Thoracic aorta (tissue), 2 donors: ENCODE measurements around the gene HMCES. TPM values are rescaled to one million over a fixed set of nuclear protein-coding genes. Genes with fewer than 3 reads are reported as not detected.

Source experiments
- ATAC-seq: fragments of 150-250 bp; one replicate; pipeline ENCODE4 v1.8.0; 2017; ENCODE audit warnings: low read depth; ENCODE audit not compliant: insufficient number of reproducible peaks, low FRiP score
- DNase-seq: peaks from one replicate; pipeline ENCODE4 v3.0.0-alpha.2; 2020; ENCODE audit warnings: low spot score
- H3K27ac ChIP-seq, 2 donors: fragments of 200-600 bp; sonication (generic); 1 replicate in 1 of 2; 2 replicates in 1 of 2; pipeline ENCODE4 v1.5.1; 2016; ENCODE audit warnings: mild to moderate bottlenecking in 2 of 2, moderate library complexity in 2 of 2
- H3K27me3 ChIP-seq: fragments of 200-600 bp; sonication (generic); replicated peaks from 2 replicates; pipeline ENCODE4 v1.6.0; 2016; ENCODE audit warnings: mild to moderate bottlenecking; ENCODE audit not compliant: insufficient read depth
- H3K36me3 ChIP-seq: fragments of 200-600 bp; sonication (generic); one replicate; pipeline ENCODE4 v1.5.1; 2016
- H3K4me1 ChIP-seq, 2 donors: fragments of 200-600 bp; sonication (generic); 1 replicate in 1 of 2; 2 replicates in 1 of 2; pipeline versions ENCODE4 v1.5.1 to v1.6.0; 2016; ENCODE audit warnings: low read depth in 2 of 2, mild to moderate bottlenecking in 1 of 2; ENCODE audit not compliant: control insufficient read depth in 1 of 2
- H3K4me3 ChIP-seq: fragments of 200-600 bp; sonication (generic); 2 replicates; pipeline ENCODE4 v1.5.1; 2016; ENCODE audit warnings: mild to moderate bottlenecking
- H3K9me3 ChIP-seq: fragments of 200-600 bp; sonication (generic); 2 replicates; pipeline ENCODE4 v1.5.1; 2016
- CTCF ChIP-seq: fragments of 200-600 bp; sonication (generic); IDR thresholded peaks from one replicate; pipeline ENCODE4 v1.5.1; 2019; ENCODE audit warnings: antibody characterized with exemption
- total RNA-seq, 2 donors: library from RNA; depleted of rRNA; stranded (reverse); fragments of >200 nt; gene quantifications; one replicate each; pipeline versions ENCODE4 v1.1.0 to v1.2.3, GENCODE V29; 2016

HMCES gene
- total RNA-seq, 2 donors from 2014 or later, result 12.0 to 23.9 TPM

GRCh38 chr3:129233538-129233937 lies 45.1 kb upstream of the HMCES start:
- no peak for DNase-seq
- TF ChIP-seq CTCF, result no peak
- Histone ChIP-seq H3K27ac (no peak overlapping the region), H3K4me3 (no peak overlapping the region), H3K9me3 (no peaks in the 10 kb centered on the region), H3K4me1 (no peaks in the 10 kb centered on the region), H3K27me3 (no peaks in the 10 kb centered on the region), H3K36me3 (no peaks in the 10 kb centered on the region)
- no peak for ATAC-seq

GRCh38 chr3:129234441-129234840 lies 44.2 kb upstream of the HMCES start:
- DNase-seq, result no peak
- H3K9me3 ChIP-seq, result no peaks in the 10 kb centered on the region
- no peaks in the 10 kb centered on the region for H3K4me1 ChIP-seq
- H3K36me3 ChIP-seq, result no peaks in the 10 kb centered on the region
- H3K27ac ChIP-seq, result no peak overlapping the region
- no peak for TF ChIP-seq CTCF
- H3K27me3 ChIP-seq, result no peaks in the 10 kb centered on the region
- H3K4me3 ChIP-seq, result no peak overlapping the region
- ATAC-seq, result no peak

GRCh38 chr3:129235344-129235917 lies 43.2 kb upstream of the HMCES start:
- TF ChIP-seq CTCF, result no peak
- Histone ChIP-seq H3K27me3 (no peaks in the 10 kb centered on the region), H3K9me3 (no peaks in the 10 kb centered on the region), H3K27ac (no peak overlapping the region), H3K4me1 (no peaks in the 10 kb centered on the region), H3K36me3 (no peaks in the 10 kb centered on the region), H3K4me3 (no peak overlapping the region)
- ATAC-seq, result no peak
- no peak for DNase-seq

- Histone ChIP-seq H3K27ac (no peak overlapping the region), H3K4me3 (no peak overlapping the region), H3K4me1 (no peaks in the 10 kb centered on the region), H3K27me3 (no peaks in the 10 kb centered on the region), H3K36me3 (no peaks in the 10 kb centered on the region), H3K9me3 (no peaks in the 10 kb centered on the region)
- ATAC-seq (no peak), DNase-seq (no peak)
- no peak for TF ChIP-seq CTCF
Observed at GRCh38 chr3:129238945-129239705, 39.5 kb upstream of the HMCES start.

GRCh38 chr3:129239991-129240390 lies 38.7 kb upstream of the HMCES start:
- DNase-seq, result no peak
- no peak for TF ChIP-seq CTCF
- H3K9me3 ChIP-seq, result no peaks in the 10 kb centered on the region
- no peaks in the 10 kb centered on the region for H3K4me1 ChIP-seq
- no peak for ATAC-seq
- no peak overlapping the region for H3K4me3 ChIP-seq
- no peaks in the 10 kb centered on the region for H3K27me3 ChIP-seq
- H3K27ac ChIP-seq, result no peak overlapping the region
- no peaks in the 10 kb centered on the region for H3K36me3 ChIP-seq
